A673 (cell line): ENCODE measurements around the gene TRIM8.

Source experiments
- EZH2 ChIP-seq: fragments of 200-600 bp; sonication (generic); IDR thresholded peaks from 2 replicates; pipeline ENCODE4 v1.6.1; 2017; ENCODE audit warnings: borderline replicate concordance, low read depth, mild to moderate bottlenecking, mixed read lengths, antibody characterized with exemption, low read length; ENCODE audit not compliant: poor library complexity, severe bottlenecking
- TF ChIP-seq, protein P1 (sequence below): fragments of 300-800, 200-600 bp; sonication (generic); conservative IDR thresholded peaks from 2 replicates; pipeline ENCODE4 v1.5.1; 2017; ENCODE audit warnings: low read depth, mild to moderate bottlenecking, antibody characterized with exemption, low read length, moderate library complexity, mixed read lengths

DNA sequence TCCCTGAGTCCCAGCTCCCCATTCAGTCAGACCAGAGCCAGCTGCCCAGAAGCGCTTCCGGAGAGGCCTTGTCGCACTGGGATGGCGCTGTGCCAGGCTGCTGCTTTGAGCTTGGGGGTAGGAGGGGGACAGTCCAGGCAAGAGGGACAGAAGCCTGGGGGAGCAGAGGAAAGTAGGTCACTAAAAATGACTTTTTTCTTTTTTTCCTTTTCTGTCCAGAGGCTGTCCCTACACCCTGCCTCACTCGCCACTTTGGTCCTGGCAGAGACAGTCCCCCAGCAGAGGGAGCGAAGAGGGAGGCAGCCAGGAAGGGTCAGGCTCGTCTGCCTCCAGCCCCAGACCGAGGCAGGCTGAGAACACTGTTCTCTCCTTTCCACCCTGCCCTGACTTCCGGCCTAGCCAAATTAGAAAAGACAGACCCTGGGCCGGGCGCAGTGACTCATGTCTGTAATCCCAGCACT is 15.8 kb upstream of the TRIM8 start:
- TF ChIP-seq, protein P1, sequence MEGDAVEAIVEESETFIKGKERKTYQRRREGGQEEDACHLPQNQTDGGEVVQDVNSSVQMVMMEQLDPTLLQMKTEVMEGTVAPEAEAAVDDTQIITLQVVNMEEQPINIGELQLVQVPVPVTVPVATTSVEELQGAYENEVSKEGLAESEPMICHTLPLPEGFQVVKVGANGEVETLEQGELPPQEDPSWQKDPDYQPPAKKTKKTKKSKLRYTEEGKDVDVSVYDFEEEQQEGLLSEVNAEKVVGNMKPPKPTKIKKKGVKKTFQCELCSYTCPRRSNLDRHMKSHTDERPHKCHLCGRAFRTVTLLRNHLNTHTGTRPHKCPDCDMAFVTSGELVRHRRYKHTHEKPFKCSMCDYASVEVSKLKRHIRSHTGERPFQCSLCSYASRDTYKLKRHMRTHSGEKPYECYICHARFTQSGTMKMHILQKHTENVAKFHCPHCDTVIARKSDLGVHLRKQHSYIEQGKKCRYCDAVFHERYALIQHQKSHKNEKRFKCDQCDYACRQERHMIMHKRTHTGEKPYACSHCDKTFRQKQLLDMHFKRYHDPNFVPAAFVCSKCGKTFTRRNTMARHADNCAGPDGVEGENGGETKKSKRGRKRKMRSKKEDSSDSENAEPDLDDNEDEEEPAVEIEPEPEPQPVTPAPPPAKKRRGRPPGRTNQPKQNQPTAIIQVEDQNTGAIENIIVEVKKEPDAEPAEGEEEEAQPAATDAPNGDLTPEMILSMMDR = no peak
- no peak for TF ChIP-seq EZH2
